Stomach (tissue), 9 donors: ENCODE results near the gene AVPR1A. TPM values are rescaled to one million over a fixed set of nuclear protein-coding genes. Genes with fewer than 3 reads are reported as not detected.

Experiments
- DNase-seq, 2 donors: peaks; one replicate each; pipeline versions ENCODE4 v3.0.0 to v3.0.0-alpha.2; 2013 to 2019
- H3K27ac ChIP-seq, 5 donors: fragments of 200-600 bp in 4 of 5; sonication (generic) in 4 of 5; one replicate each; pipeline ENCODE4 v1.5.1; 2013 to 2019; ENCODE audit warnings: mild to moderate bottlenecking in 1 of 5, moderate library complexity in 1 of 5
- H3K27me3 ChIP-seq, 3 donors: fragments of 200-600 bp; sonication (generic); one replicate each; pipeline ENCODE4 v1.5.1; 2017 to 2019; ENCODE audit warnings: mixed run types in 1 of 3
- H3K36me3 ChIP-seq, 4 donors: fragments of 200-600 bp; sonication (generic); 1 replicate in 3 of 4; 2 replicates in 1 of 4; pipeline ENCODE4 v1.5.1; 2016 to 2019
- H3K4me1 ChIP-seq, 4 donors: fragments of 200-600 bp; sonication (generic); one replicate each; pipeline ENCODE4 v1.5.1; 2016 to 2019
- H3K4me3 ChIP-seq, 4 donors: fragments of 200-600 bp; sonication (generic) in 3 of 4; one replicate each; pipeline ENCODE4 v1.5.1; 2016 to 2019; ENCODE audit warnings: mild to moderate bottlenecking in 1 of 4
- H3K9me3 ChIP-seq, 4 donors: fragments of 200-600 bp; sonication (generic); one replicate each; pipeline ENCODE4 v1.5.1; 2016 to 2019
- CTCF ChIP-seq, 7 experiments: fragments of 450-650 bp in 4 of 7; fragments of 200-600 bp in 3 of 7; sonication (generic) in 3 of 7; IDR thresholded peaks; one replicate each; pipeline ENCODE4 v1.5.1; 2016 to 2019; ENCODE audit warnings: antibody characterized with exemption in 7 of 7, control low read depth in 2 of 7, mild to moderate bottlenecking in 1 of 7
- EP300 ChIP-seq: sonication (generic); formaldehyde crosslinking; IDR thresholded peaks from one replicate; pipeline ENCODE4 v1.6.1; 2017; ENCODE audit warnings: antibody characterized with exemption
- POLR2A ChIP-seq, 4 donors: fragments of 450-650 bp; IDR thresholded peaks; one replicate each; pipeline ENCODE4 v1.6.1; 2016; ENCODE audit warnings: antibody characterized with exemption in 4 of 4, control low read depth in 2 of 4, mild to moderate bottlenecking in 1 of 4, moderate library complexity in 1 of 4
- POLR2AphosphoS5 ChIP-seq, 3 donors: sonication (generic); formaldehyde crosslinking; IDR thresholded peaks; one replicate each; pipeline ENCODE4 v1.6.1; 2016; ENCODE audit warnings: antibody characterized with exemption in 3 of 3
- WGBS, 5 donors: extraction: QIAGEN DNeasy Blood & Tissue Kit in 3 of 5; methylation state at CpG; one replicate each; pipeline versions ENCODE4 v1.1.5 to v1.1.7; 2013 to 2018; 5-methylcytosine and 5-hydroxymethylcytosine counted together
- intact Hi-C: fragments of 100-400 bp; cut with DNase I; formaldehyde crosslinking; loops from one replicate; pipeline ENCODE4 v1.15.1; 2023; ENCODE audit warnings: low total_unique reads
- polyA plus RNA-seq, 3 donors: library from polyadenylated mRNA; stranded (reverse); fragments of 200-250 nt; gene quantifications; one replicate each; pipeline ENCODE4 v1.2.3, GENCODE V29; 2013
- total RNA-seq, 5 donors: library from RNA; depleted of rRNA; stranded (reverse); fragments of >200 nt; gene quantifications; one replicate each; pipeline versions ENCODE4 v1.1.0 to v1.2.3, GENCODE V29; 2014 to 2016
- donor health status: healthy with polysubstance abuse.
- donor health status: Bipolar disorder and iron deficiency.
- donor health status: healthy.

The AVPR1A gene
- total and polyA plus RNA-seq, 8 donors: 0.15 to 20.9 (median 2.9) TPM; not detected in 1

- H3K4me1 ChIP-seq: peaks cover 20 to 30% (median 25%) of the 10 kb centered on the region in 4 donors
- H3K27ac ChIP-seq: no peak overlapping the region
- H3K27me3 ChIP-seq: peaks cover 13 to 59% (median 31%) of the 10 kb centered on the region in 3 donors
- H3K4me3 ChIP-seq: no peak overlapping the region
- H3K36me3 ChIP-seq: no peaks in the 10 kb centered on the region
- intact Hi-C loops: no loop called here
- TF ChIP-seq CTCF (IDR thresholded peaks at IDR 0.05) (no peak), POLR2AphosphoS5 (IDR thresholded peaks at IDR 0.05) (no peak), EP300 (no peak), POLR2A (IDR thresholded peaks at IDR 0.05) (no peak)
- H3K9me3 ChIP-seq: peaks cover 0 to 10% (median 0%) of the 10 kb centered on the region in 4 donors
- whole genome bisulfite sequencing, 5 donors: 92 to 96% (median 95%) methylated on average over 5 of the region's 5 CpGs
- DNase-seq: no peak
These were observed 3.6 kb upstream of the AVPR1A start for GRCh38 chr12:63154560-63154959.

- peaks cover 0 to 10% (median 0%) of the 10 kb centered on the region in 4 donors for H3K9me3 ChIP-seq
- H3K4me1 ChIP-seq: peaks cover 20 to 30% (median 25%) of the 10 kb centered on the region in 4 donors
- intact Hi-C loops: no loop called here
- H3K27ac ChIP-seq: no peak overlapping the region
- no peaks in the 10 kb centered on the region for H3K36me3 ChIP-seq
- peaks cover 13 to 81% (median 35%) of the 10 kb centered on the region in 3 donors for H3K27me3 ChIP-seq
- WGBS, 5 donors: 15 to 25% (median 22%) methylated on average over 7 of the region's 7 CpGs
- H3K4me3 ChIP-seq: peak overlapping the region in 2 of 4 donors; percentile 37 to 39
- TF ChIP-seq POLR2A (IDR thresholded peaks at IDR 0.05) (no peak), EP300 (no peak)
- DNase-seq: no peak
These were observed 1.3 kb upstream of the AVPR1A start for GRCh38 chr12:63152321-63152700.

GRCh38 chr12:63151623-63152320, 771 bp upstream of the AVPR1A start:
- H3K9me3 ChIP-seq: peaks cover 0 to 10% (median 0%) of the 10 kb centered on the region in 4 donors
- TF ChIP-seq POLR2AphosphoS5 (IDR thresholded peaks at IDR 0.05) (no peak), POLR2A (IDR thresholded peaks at IDR 0.05) (no peak), EP300 (no peak), CTCF (IDR thresholded peaks at IDR 0.05) (peak in 5 of 7 experiments; percentile 22 to 76 (median 54))
- H3K4me3 ChIP-seq: peak overlapping the region; percentile 37 to 54 (median 42)
- peak in 1 of 2 donors; percentile 83 for DNase-seq
- H3K4me1 ChIP-seq: peaks cover 20 to 30% (median 25%) of the 10 kb centered on the region in 4 donors
- intact Hi-C loops: no loop called here
- H3K27me3 ChIP-seq: peaks cover 13 to 87% (median 35%) of the 10 kb centered on the region in 3 donors
- whole genome bisulfite sequencing, 5 donors: 2 to 3% (median 2%) methylated on average over 24 to 26 of the region's 26 CpGs
- no peaks in the 10 kb centered on the region for H3K36me3 ChIP-seq
- H3K27ac ChIP-seq: peak overlapping the region in 2 of 5 donors; percentile 31 to 34

- intact Hi-C loops: no loop called here
- WGBS, 5 donors: 6 to 15% (median 9%) methylated on average over 40 to 75 of the region's 75 CpGs
- Histone ChIP-seq H3K27me3 (peaks cover 13 to 98% (median 35%) of the 10 kb centered on the region in 3 donors), H3K9me3 (peaks cover 0 to 10% (median 0%) of the 10 kb centered on the region in 4 donors), H3K4me1 (peaks cover 20 to 30% (median 25%) of the 10 kb centered on the region in 4 donors), H3K27ac (peak overlapping the region in 4 of 5 donors; percentile 3 to 53 (median 35)), H3K36me3 (no peaks in the 10 kb centered on the region), H3K4me3 (peak overlapping the region; percentile 37 to 54 (median 42))
- no peak for TF ChIP-seq POLR2AphosphoS5 (IDR thresholded peaks at IDR 0.05)
- no peak for TF ChIP-seq EP300
- TF ChIP-seq POLR2A (IDR thresholded peaks at IDR 0.05): no peak
- TF ChIP-seq CTCF (IDR thresholded peaks at IDR 0.05): no peak
- peak in 1 of 2 donors; percentile 60 for DNase-seq
These were observed 890 bp downstream of the AVPR1A start for GRCh38 chr12:63149909-63150712.
